NCI-H1694 (cell line): ENCODE data around the gene BEGAIN.
"Not testable (repeated sequence)": the region's sequence is repeated elsewhere in the genome, so short reads cannot be mapped to it uniquely, and the experiment has no call there.

ENCODE experiments used
- DNase-seq: peaks from one replicate; lab custom pipeline; 2025; lab: John Stamatoyannopoulos, UW

The BEGAIN gene

GRCh38 chr14:100506053-100506452 lies 81.2 kb downstream of the BEGAIN start:
- not testable (repeated sequence) for DNase-seq

DNA sequence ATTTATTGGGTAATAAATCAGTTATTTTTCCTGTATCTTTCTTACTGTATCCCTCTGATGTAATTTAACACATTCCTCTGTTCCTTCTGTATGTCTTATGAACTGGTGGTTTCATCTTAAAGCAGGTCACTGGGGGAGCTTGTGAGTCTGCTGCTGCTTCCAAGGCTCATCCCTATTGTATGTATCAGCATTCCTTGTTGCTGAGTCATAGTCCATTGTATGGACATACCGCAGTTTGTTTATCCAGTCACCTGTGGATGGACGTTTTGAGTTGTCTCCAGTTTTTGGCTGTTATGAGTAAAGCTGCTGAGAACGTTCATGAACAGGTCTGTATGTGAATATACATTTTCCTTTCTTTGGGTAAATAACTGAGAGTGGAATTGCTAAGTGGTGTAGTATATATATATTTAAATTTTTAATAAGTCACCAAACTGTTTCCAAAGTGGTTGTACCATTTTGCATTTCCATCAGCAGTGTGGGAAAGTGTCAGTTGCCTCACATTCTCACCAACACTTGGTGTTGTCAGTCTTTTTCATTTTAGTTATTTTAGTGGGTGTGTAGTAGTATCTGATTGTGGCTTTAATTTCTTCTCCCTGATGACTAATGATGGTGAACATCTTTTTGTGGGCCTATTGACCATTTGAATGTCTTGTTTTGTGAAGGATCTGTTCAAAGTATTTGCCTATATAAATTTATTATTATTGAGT lies 82.7 kb downstream of the BEGAIN start:
- DNase-seq: no peak

- DNase-seq: no peak
These were observed 84.0 kb downstream of the BEGAIN start for GRCh38 chr14:100503251-100503650.

DNA sequence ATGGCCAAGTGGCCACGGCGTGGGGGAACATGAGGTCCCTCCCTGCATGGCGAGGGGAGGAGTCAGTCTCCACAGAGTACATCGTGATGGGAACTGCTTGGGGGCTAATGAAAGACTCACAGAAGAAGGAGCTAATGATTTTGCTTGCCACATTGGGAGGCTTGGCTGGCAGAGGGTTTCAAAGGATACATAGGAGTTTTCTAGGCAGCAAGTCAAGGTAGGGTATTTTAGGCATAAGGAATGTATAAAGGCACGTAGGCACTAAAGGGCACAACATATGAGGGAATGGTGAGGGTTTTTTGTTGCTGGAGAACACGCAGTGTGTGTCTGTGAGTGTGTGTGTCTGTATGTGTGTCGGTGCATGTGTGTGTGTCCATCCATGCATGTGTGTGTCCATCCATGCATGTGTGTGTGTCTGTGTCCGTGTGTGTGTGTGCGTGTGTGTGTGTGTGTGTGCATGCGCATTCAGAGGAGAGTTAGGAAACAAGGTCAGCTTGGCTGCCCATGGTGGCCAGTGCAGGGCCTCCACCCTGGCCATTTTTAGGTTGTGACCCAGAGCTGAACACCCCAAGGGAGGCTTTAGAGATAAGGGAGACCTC lies 84.5 kb downstream of the BEGAIN start:
- DNase-seq: no peak

GRCh38 chr14:100500128-100500527 lies 87.1 kb downstream of the BEGAIN start:
- no peak for DNase-seq

DNA sequence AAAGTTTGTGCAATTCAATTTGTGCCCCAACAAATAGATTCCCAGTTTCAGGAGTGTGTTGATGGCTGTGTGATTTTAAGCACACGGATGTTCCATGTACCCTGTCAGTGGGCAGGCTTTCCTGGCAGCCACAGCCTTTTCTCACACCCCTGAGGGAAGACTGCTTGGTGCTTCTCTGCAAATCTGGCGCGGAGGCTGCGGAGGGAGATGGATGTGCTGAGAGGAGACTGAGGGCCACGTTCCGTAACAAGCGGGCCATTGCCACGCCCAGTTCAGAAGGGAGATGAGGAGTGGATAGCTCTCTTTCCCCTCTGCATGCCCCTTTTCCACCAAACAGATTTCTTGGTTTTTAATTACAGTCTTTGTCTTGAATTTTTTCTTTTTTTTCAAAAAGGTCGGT lies 89.1 kb downstream of the BEGAIN start:
- DNase-seq: peak; percentile 31

GRCh38 chr14:100495917-100496316 lies 91.3 kb downstream of the BEGAIN start:
- no peak for DNase-seq

DNA sequence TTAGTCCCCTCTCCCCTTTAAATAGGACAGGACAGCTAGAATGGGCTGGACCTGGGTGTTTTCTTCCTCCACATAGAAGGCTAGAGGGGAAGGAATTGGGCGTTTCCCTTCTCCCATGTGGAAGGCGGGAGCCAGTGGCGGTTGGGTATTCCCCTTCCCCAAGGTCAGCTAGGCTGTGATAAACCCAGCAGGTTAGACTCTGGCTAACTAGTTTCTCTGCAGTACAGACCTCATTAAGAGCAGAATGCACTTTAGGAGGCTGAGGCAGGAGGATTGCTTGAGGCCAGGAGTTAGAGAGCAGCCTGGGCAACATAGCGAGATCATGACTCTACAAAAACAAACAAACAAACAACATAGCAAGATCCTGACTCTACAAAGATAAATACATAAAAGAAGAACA lies 92.6 kb downstream of the BEGAIN start:
- DNase-seq: no peak

DNA sequence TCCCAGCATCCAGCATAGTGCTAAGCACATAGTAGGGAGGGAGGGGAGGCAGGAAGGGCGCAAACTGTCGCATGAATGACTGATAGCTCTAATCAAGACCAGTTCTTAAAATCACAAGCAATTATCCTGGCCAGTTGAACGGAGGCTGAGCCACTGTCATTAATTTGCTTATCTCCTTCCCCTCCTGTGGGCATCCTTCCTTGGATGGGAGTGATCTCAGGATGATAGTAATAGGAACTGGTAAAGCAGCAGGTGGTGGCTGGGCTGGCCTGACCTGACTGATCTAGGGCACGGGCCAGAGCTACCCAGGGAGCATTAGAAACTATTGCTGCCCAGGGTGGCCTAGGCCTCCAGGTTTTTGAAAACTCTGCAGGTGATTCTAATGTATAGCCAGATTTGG lies 97.0 kb downstream of the BEGAIN start:
- no peak for DNase-seq

GRCh38 chr14:100488057-100488456 lies 99.2 kb downstream of the BEGAIN start:
- no peak for DNase-seq

DNA sequence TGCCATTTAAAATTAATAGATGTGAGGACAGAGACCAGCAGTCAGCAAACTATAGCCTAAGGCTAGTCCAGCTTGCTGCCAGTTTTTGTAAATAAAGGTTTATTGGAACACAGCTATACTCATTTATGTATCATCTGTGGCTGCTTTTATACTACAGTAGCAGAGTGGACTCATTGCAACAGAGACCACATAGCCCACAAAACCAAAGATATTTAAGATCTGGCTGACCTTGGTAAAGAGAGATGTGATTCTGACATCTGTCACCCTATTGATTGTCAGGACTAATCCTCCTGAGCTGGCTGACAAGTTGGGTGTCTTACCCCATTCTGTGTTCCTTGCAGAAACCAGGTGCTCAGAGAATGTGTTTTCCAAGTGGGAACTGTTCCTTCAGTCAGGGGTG lies 99.9 kb downstream of the BEGAIN start:
- no peak for DNase-seq
